DMS114 treated with DMSO at 0.1 percent for 48 hours (cell line): ENCODE data around the gene VRK3.

Source experiments
- DNase-seq: peaks from one replicate; lab custom pipeline; 2025; ENCODE audit not compliant: unreplicated experiment; lab: John Stamatoyannopoulos, UW

Gene VRK3

GRCh38 chr19:49932731-49933131, 92.4 kb downstream of the VRK3 start:
- no peak for DNase-seq

- no peak for DNase-seq
Measured at GRCh38 chr19:49932041-49932451, 93.1 kb downstream of the VRK3 start.

- no peak for DNase-seq
Measured at GRCh38 chr19:49931293-49932040, 93.7 kb downstream of the VRK3 start.

GRCh38 chr19:49930483-49931011, 94.6 kb downstream of the VRK3 start:
- DNase-seq = no peak

- DNase-seq = peak; percentile 75
Measured at GRCh38 chr19:49929611-49930482, 95.3 kb downstream of the VRK3 start.

- DNase-seq = peak; percentile 74
Measured at GRCh38 chr19:49929121-49929610, 96.0 kb downstream of the VRK3 start, which contains the start of the genes ATF5 and NUP62. Gene ATF5, plus strand, starts transcription at chr19:49929205. Its CDS starts 1,646 bp downstream, at chr19:49930851. Gene NUP62, minus strand, starts transcription at chr19:49929504. Its CDS starts 19,697 bp downstream, at chr19:49909807.

- no peak for DNase-seq
Measured at GRCh38 chr19:49927526-49928264, 97.5 kb downstream of the VRK3 start.

GRCh38 chr19:49926515-49926914, 98.7 kb downstream of the VRK3 start:
- DNase-seq = no peak
